ENCODE data around the gene KATNB1.
"Not testable (repeated sequence)": the region's sequence is repeated elsewhere in the genome, so short reads cannot be mapped to it uniquely, and the experiment has no call there.

The KATNB1 gene

DNA sequence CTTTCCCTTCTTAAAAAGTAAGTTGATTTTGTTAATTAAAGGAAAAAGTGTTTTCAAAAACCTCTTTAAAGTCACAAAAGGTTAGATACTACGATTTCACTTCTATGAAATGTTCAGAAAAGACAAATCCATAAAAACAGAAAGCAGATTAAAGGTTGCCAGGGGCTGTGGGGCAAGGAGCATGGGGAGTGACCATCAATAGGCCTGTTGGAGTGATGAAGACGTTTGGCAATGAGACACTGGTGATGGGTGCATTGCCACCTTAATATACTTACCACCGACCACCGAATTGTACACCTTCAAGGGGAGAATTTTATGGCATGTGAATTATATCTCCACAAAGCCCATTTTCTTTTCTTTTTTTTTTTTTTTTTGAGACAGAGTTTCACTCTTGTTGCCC is 47.5 kb downstream of the KATNB1 start:
- peaks cover 8% of the 10 kb centered on the region for H3K4me1 ChIP-seq (ENCODE audit: insufficient read depth, low read length)
- no peaks in the 10 kb centered on the region for H3K36me3 ChIP-seq (ENCODE audit: insufficient read depth, low read length)
- H3K9ac ChIP-seq (ENCODE audit: low read depth, low read length), result no peak overlapping the region; the same call in 1 of the 2 replicates
- no peaks in the 10 kb centered on the region for H3K9me3 ChIP-seq (ENCODE audit: control insufficient read depth, insufficient read depth, low read length)

DNA sequence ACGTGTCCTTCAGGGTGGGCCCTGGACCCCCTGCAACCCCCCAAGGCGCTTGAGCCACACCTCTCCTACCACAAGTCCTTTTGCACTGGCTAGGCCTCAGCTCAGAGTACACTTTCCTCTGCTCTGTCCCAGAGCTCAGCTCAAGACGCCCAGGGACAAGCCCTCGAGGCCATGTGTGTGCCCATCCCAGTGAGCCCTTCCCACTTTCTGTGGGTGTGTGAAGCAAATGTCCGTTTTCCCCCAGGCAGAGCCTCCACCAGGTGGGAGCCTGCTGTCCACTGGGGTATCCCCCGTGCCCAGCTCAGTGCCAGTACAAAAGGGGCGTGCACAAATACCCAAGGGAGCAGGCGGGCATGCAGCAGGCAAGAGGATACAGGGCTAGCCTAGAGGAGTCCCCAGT is 48.3 kb downstream of the KATNB1 start:
- Histone ChIP-seq H3K9me3 (ENCODE audit: control insufficient read depth, insufficient read depth, low read length) (no peaks in the 10 kb centered on the region), H3K4me1 (ENCODE audit: insufficient read depth, low read length) (peaks cover 8% of the 10 kb centered on the region), H3K9ac (ENCODE audit: low read depth, low read length) (no peak overlapping the region), H3K36me3 (ENCODE audit: insufficient read depth, low read length) (no peaks in the 10 kb centered on the region)

DNA sequence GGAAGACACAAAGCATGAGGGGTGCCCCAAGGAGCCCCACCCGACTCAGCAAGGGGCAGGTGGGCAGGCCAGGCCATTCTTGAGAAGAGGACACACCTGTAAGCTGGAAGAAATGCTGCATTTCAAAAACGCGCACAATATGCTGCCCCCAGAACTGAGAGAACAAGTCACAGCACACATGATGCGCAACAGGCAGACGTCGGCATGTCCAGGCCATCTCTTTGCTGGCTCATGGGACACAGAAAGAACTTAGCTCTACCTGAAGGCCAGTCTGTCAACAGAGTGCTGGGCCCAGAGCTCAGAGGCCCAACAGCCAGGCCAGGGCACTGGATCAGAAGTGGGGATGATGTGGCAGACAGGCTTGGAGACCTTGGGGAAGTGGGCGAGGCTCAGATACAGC is 48.8 kb downstream of the KATNB1 start:
- Histone ChIP-seq H3K9ac (ENCODE audit: low read depth, low read length) (no peak overlapping the region), H3K4me1 (ENCODE audit: insufficient read depth, low read length) (peaks cover 8% of the 10 kb centered on the region), H3K36me3 (ENCODE audit: insufficient read depth, low read length) (no peaks in the 10 kb centered on the region), H3K9me3 (ENCODE audit: control insufficient read depth, insufficient read depth, low read length) (no peaks in the 10 kb centered on the region)

DNA sequence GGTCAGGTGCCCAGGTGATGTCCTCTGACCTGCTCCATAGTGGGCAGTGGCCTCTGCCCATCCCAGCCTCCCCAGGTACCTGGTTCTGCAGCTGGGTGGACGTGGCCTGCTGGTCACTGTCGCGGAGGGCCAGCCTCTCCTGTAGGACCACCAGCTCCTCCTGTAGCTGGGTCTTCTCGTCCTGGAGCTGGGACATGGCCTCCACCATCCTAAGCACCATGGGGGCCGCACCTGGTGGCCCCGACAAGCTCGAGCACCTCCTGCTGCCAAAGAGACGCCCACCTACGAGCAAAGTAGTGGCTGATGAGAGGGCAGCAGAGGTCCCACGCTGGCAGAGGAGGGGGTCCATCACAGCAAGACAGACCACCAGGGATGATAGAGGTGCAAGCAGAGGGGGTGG is 49.8 kb downstream of the KATNB1 start:
- H3K9ac ChIP-seq (ENCODE audit: low read depth, low read length), result no peak overlapping the region
- H3K4me1 ChIP-seq (ENCODE audit: insufficient read depth, low read length), result peaks cover 8% of the 10 kb centered on the region
- H3K9me3 ChIP-seq (ENCODE audit: control insufficient read depth, insufficient read depth, low read length), result no peaks in the 10 kb centered on the region
- no peaks in the 10 kb centered on the region for H3K36me3 ChIP-seq (ENCODE audit: insufficient read depth, low read length)

DNA sequence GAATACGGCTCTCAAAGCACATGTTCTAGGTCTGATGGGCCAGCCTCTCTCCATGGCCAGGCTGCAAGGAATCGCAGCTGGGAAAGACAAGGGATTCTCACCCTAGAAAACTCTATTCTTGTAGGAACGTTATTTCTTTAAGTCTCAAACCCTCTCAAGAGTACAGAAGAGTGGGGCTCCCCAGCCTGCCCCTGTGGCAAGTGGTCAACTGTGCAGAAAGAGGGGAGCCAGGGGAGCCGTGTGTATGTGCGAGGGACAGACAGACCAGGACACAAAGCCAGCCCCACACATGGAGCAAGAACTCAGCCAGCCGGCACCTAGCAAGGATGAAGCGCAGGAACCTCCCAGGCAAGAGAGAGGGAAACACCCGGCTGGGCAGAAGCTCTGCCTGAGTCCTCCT is 50.4 kb downstream of the KATNB1 start:
- H3K9ac ChIP-seq (ENCODE audit: low read depth, low read length), result no peak overlapping the region
- H3K36me3 ChIP-seq (ENCODE audit: insufficient read depth, low read length), result no peaks in the 10 kb centered on the region
- H3K9me3 ChIP-seq (ENCODE audit: control insufficient read depth, insufficient read depth, low read length), result no peaks in the 10 kb centered on the region
- H3K4me1 ChIP-seq (ENCODE audit: insufficient read depth, low read length), result peaks cover 8% of the 10 kb centered on the region

- no peaks in the 10 kb centered on the region for H3K9me3 ChIP-seq (ENCODE audit: control insufficient read depth, insufficient read depth, low read length)
- H3K36me3 ChIP-seq (ENCODE audit: insufficient read depth, low read length), result peaks cover 3% of the 10 kb centered on the region; the same call in 1 of the 2 replicates
- no peak overlapping the region for H3K9ac ChIP-seq (ENCODE audit: low read depth, low read length)
- H3K4me1 ChIP-seq (ENCODE audit: insufficient read depth, low read length), result peaks cover 8% of the 10 kb centered on the region
These were observed 51.3 kb downstream of the KATNB1 start for GRCh38 chr16:57786632-57787518.

- Histone ChIP-seq H3K9ac (ENCODE audit: low read depth, low read length) (no peak overlapping the region), H3K36me3 (ENCODE audit: insufficient read depth, low read length) (peaks cover 3% of the 10 kb centered on the region; the same call in 1 of the 2 replicates), H3K9me3 (ENCODE audit: control insufficient read depth, insufficient read depth, low read length) (no peaks in the 10 kb centered on the region), H3K4me1 (ENCODE audit: insufficient read depth, low read length) (peaks cover 1% of the 10 kb centered on the region; the same call in 1 of the 2 replicates)
These were observed 51.9 kb downstream of the KATNB1 start for GRCh38 chr16:57787519-57787905.

DNA sequence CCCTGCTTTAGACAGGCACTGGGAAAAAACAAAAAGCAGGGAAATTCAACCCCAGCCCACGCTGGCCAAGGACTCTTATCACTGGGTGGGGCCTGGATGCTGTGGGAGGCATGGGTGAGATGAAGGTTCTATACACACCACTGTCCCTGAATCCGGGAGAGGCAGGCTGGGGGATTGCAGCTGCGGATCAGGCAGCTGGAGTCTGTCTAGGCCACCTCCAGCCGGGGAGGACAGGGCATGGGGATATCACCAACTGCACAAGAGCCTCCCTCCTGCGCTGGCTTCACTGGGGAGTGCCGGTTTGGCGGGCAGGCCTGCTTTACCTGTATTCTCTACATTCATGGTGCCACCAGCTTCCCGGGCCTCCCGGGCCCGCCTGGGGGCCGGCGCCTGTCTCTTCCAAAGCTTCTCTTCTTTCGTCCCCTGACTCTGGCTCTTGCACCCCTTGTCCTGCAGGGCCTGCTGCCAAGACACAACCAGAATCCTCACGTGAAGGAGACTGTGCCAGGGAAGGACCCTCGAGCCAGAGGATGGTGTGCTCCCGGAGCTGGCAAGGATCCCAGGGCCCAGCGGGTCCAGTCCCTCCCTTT is 52.8 kb downstream of the KATNB1 start:
- peaks cover 3% of the 10 kb centered on the region; the same call in 1 of the 2 replicates for H3K36me3 ChIP-seq (ENCODE audit: insufficient read depth, low read length)

DNA sequence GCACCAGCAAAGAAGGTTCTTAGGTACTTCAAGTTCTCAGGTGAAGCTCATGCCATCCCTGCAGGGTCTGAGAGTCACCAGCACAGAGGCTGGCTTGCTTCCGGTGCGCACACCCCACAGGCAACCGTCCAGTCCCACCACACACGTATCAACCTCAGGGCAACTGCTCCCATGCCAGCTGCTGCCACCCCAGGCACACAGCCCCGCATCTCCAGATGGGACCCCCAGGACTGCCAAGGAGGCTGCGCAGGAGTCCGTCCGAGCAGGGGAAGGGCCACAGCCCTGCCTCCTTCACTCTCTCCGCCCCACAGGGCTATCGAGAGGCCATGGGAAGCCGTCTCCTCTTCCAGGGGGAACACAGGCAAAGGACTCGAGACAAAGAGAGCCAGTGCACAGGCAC is 53.4 kb downstream of the KATNB1 start:
- Histone ChIP-seq H3K4me1 (ENCODE audit: insufficient read depth, low read length) (no peaks in the 10 kb centered on the region), H3K9ac (ENCODE audit: low read depth, low read length) (no peak overlapping the region), H3K36me3 (ENCODE audit: insufficient read depth, low read length) (peaks cover 3% of the 10 kb centered on the region; the same call in 1 of the 2 replicates), H3K9me3 (ENCODE audit: control insufficient read depth, insufficient read depth, low read length) (no peaks in the 10 kb centered on the region)

More for the DNA sequence above, 52.8 kb downstream of the KATNB1 start:
- Histone ChIP-seq H3K9ac (ENCODE audit: low read depth, low read length) (no peak overlapping the region), H3K4me1 (ENCODE audit: insufficient read depth, low read length) (no peaks in the 10 kb centered on the region), H3K9me3 (ENCODE audit: control insufficient read depth, insufficient read depth, low read length) (no peaks in the 10 kb centered on the region)

- H3K4me1 ChIP-seq (ENCODE audit: insufficient read depth, low read length), result no peaks in the 10 kb centered on the region
- H3K9me3 ChIP-seq (ENCODE audit: control insufficient read depth, insufficient read depth, low read length), result no peaks in the 10 kb centered on the region
- peaks cover 3% of the 10 kb centered on the region; the same call in 1 of the 2 replicates for H3K36me3 ChIP-seq (ENCODE audit: insufficient read depth, low read length)
- H3K9ac ChIP-seq (ENCODE audit: low read depth, low read length), result no peak overlapping the region
These were observed 55.8 kb downstream of the KATNB1 start for GRCh38 chr16:57791195-57791892.

GRCh38 chr16:57791893-57792461 is 56.4 kb downstream of the KATNB1 start:
- H3K9me3 ChIP-seq (ENCODE audit: control insufficient read depth, insufficient read depth, low read length), result no peaks in the 10 kb centered on the region
- no peak overlapping the region for H3K9ac ChIP-seq (ENCODE audit: low read depth, low read length)
- peaks cover 3% of the 10 kb centered on the region; the same call in 1 of the 2 replicates for H3K36me3 ChIP-seq (ENCODE audit: insufficient read depth, low read length)
- H3K4me1 ChIP-seq (ENCODE audit: insufficient read depth, low read length), result no peaks in the 10 kb centered on the region

DNA sequence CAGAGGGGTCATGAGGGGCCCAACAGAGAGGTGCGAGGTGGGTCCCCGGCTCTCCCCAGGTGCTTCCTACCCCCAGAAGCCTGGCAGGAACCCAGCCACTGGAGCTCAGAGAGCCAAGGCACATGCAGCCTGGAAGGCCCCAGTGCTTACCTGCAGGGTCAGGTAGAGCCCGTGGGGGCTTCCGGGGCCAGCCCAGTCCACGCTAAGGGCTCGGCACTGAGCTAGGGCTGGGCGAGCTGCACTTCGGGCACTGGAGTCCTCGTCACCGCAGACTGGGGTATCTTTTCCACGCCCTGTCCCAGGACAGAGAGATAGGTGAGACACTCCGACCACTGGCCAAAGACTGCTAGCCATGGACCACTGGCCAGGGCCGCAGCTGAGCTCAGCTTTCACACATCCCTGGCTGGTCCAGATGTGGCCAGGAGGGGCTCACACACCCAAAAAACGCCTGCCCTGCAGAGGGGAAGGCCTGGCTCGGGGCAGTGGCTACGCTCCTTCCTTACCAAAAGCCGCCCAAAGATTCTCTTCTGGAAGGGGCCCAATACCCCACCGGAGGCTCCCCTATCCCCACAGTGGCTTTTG is 59.4 kb downstream of the KATNB1 start:
- H3K9ac ChIP-seq (ENCODE audit: low read depth, low read length), result no peak overlapping the region
- peaks cover 26% of the 10 kb centered on the region for H3K4me1 ChIP-seq (ENCODE audit: insufficient read depth, low read length)
- no peaks in the 10 kb centered on the region for H3K9me3 ChIP-seq (ENCODE audit: control insufficient read depth, insufficient read depth, low read length)
- H3K36me3 ChIP-seq (ENCODE audit: insufficient read depth, low read length), result peaks cover 3% of the 10 kb centered on the region; the same call in 1 of the 2 replicates

GRCh38 chr16:57795431-57795878 is 59.9 kb downstream of the KATNB1 start:
- H3K9me3 ChIP-seq (ENCODE audit: control insufficient read depth, insufficient read depth, low read length), result no peaks in the 10 kb centered on the region
- H3K36me3 ChIP-seq (ENCODE audit: insufficient read depth, low read length), result peaks cover 3% of the 10 kb centered on the region; the same call in 1 of the 2 replicates
- no peak overlapping the region for H3K9ac ChIP-seq (ENCODE audit: low read depth, low read length)
- peaks cover 32% of the 10 kb centered on the region for H3K4me1 ChIP-seq (ENCODE audit: insufficient read depth, low read length)

GRCh38 chr16:57796014-57796413 is 60.4 kb downstream of the KATNB1 start:
- H3K4me1 ChIP-seq (ENCODE audit: insufficient read depth, low read length), result peaks cover 37% of the 10 kb centered on the region
- H3K9me3 ChIP-seq (ENCODE audit: control insufficient read depth, insufficient read depth, low read length); H3K9ac ChIP-seq (ENCODE audit: low read depth, low read length); H3K36me3 ChIP-seq (ENCODE audit: insufficient read depth, low read length): not testable (repeated sequence)
